BJ (cell line): ENCODE data around the gene CAMP. TPM values are rescaled to one million over a fixed set of nuclear protein-coding genes. Genes with fewer than 3 reads are reported as not detected.

Source experiments
- CTCF ChIA-PET: fragments of 350-600 bp; formaldehyde crosslinking; extraction: SDS; loops from one replicate; lab custom pipeline; 2021; ENCODE audit warnings: antibody characterized with exemption, inconsistent platforms; lab: Yijun Ruan, JAX
- POLR2A ChIA-PET: fragments of 300-600 bp; sonication (Branson Sonifier 250); formaldehyde crosslinking; extraction: SDS; loops from one replicate; lab custom pipeline; 2021; ENCODE audit warnings: antibody characterized with exemption; lab: Charles Lee
- DNase-seq: peaks from one replicate; pipeline ENCODE4 v3.0.0-alpha.2; 2011; ENCODE audit warnings: low read depth
- H3K27me3 ChIP-seq: 2 replicates; pipeline ENCODE4 v1.6.0; 2011; ENCODE audit warnings: low read length; ENCODE audit not compliant: control insufficient read depth, insufficient read depth
- H3K36me3 ChIP-seq: 2 replicates; pipeline ENCODE4 v1.5.1; 2011; ENCODE audit warnings: low read length; ENCODE audit not compliant: control insufficient read depth, insufficient read depth
- H3K4me3 ChIP-seq: 2 replicates; pipeline ENCODE4 v1.5.1; 2011; ENCODE audit warnings: low read depth, mild to moderate bottlenecking, control low read depth, low read length
- polyA plus RNA-seq: library from polyadenylated mRNA; depleted of rRNA; stranded (reverse); fragments of >200 nt; gene quantifications from 2 replicates; pipeline ENCODE4 v1.2.3, GENCODE V29; 2011
- TF ChIP-seq, protein P1 (sequence below): IDR thresholded peaks from 2 replicates; pipeline ENCODE4 v1.5.1; 2011; ENCODE audit warnings: low read depth, mild to moderate bottlenecking, control low read depth, inconsistent platforms, low read length, moderate library complexity; ENCODE audit not compliant: insufficient read depth

CAMP gene
- polyA plus RNA-seq, 1 experiment: not detected

DNA sequence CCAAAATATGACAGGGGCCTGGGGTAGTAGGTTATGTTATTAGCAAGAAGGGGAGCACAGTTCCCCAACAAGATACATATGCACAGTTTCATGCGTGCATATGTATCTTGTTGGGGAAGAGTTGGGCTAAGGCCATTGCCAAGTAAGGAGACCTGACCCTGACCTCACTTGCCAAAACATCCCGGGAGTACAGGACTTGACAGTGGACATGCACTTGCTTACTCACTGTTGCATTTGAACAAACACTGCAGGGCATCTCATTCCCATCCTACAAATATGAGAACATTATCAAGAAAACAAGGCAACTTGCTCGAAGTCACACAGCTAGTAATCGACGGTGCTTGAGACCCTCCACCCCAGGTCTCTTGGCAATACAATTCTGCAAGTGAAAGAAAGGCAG, 4.8 kb upstream of the CAMP start:
- TF ChIP-seq, protein P1, sequence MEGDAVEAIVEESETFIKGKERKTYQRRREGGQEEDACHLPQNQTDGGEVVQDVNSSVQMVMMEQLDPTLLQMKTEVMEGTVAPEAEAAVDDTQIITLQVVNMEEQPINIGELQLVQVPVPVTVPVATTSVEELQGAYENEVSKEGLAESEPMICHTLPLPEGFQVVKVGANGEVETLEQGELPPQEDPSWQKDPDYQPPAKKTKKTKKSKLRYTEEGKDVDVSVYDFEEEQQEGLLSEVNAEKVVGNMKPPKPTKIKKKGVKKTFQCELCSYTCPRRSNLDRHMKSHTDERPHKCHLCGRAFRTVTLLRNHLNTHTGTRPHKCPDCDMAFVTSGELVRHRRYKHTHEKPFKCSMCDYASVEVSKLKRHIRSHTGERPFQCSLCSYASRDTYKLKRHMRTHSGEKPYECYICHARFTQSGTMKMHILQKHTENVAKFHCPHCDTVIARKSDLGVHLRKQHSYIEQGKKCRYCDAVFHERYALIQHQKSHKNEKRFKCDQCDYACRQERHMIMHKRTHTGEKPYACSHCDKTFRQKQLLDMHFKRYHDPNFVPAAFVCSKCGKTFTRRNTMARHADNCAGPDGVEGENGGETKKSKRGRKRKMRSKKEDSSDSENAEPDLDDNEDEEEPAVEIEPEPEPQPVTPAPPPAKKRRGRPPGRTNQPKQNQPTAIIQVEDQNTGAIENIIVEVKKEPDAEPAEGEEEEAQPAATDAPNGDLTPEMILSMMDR: no peak
- no peak for DNase-seq
- ChIA-PET CTCF (no interaction called here), POLR2A (no interaction called here)
- no peak overlapping the region for H3K4me3 ChIP-seq
- H3K27me3 ChIP-seq: peaks cover 11% of the 10 kb centered on the region
- H3K36me3 ChIP-seq: no peaks in the 10 kb centered on the region

DNA sequence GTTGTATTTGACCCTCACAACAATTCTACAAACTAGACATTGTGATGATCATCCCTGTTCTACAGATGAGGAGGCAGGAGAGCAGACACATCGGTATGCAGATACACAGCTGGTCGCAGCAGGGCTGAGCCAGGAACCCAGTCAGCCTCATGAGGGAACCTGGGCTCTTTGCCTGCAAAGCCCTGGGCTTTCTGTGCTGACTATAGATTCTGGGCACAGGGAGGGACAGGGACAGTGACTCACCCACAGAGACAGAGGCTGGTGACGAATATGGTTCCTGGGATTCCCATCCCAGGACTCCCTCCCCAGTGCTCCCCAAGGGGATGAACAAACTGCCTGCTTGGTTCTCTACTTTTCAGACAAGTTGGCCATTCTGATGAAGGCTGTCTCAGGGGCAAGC, 3.8 kb upstream of the CAMP start:
- POLR2A ChIA-PET: no interaction called here
- TF ChIP-seq, protein P1: no peak
- Histone ChIP-seq H3K36me3 (no peaks in the 10 kb centered on the region), H3K4me3 (no peak overlapping the region), H3K27me3 (peaks cover 11% of the 10 kb centered on the region)
- CTCF ChIA-PET: interaction anchor here (0.9 kb wide), 1 partner anchor 217 kb away, joined by 3 read pairs; no protein-coding TSS in a partner anchor
- DNase-seq: no peak

DNA sequence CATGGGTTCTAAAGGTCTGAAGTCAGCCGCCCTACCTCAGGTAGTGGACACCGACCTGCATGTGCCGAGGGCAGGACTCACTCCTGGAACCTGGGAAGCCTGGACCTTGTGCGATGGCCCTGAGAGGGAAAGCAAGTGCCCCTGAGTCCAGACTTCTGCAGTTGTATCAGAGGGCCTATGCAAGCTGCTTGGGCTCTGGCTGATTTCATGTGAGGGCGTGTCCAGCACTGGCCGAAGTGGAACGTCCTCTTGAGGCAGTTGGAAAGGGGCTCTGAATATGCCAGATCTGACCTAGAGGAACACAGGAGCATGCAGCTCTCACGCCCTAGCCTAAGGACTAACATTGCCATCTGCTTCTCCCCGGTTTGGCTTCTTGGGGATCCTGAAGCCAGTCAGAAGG, 2.5 kb upstream of the CAMP start:
- H3K36me3 ChIP-seq: no peaks in the 10 kb centered on the region
- TF ChIP-seq, protein P1: no peak
- H3K27me3 ChIP-seq: peaks cover 12% of the 10 kb centered on the region
- ChIA-PET POLR2A (no interaction called here), CTCF (no interaction called here)
- H3K4me3 ChIP-seq: no peak overlapping the region
- no peak for DNase-seq

DNA sequence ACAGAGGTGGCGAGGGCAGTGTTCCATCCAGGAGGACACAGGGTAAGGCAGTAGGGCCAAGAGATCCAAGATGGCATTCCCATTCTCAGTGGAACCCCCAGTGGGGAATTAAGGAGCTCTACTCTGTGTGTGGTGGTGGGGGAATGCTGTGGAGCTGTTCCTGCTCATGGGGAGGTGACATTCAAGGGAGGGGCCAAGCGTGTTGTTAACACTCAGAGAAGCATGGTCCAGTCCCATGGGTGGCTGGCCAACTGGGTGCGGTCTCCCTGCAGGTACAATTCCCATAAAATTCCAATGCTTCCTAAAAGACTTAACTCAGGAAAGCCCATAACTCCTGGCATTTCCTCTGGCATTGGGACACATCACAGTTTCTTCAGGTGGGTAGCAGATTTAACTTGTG, 2.3 kb downstream of the CAMP start:
- CTCF ChIA-PET: interaction anchor here (0.9 kb wide), 1 partner anchor 210 kb away, joined by 3 read pairs; no protein-coding TSS in a partner anchor
- DNase-seq: no peak
- TF ChIP-seq, protein P1: no peak
- no peaks in the 10 kb centered on the region for H3K36me3 ChIP-seq
- H3K4me3 ChIP-seq: no peak overlapping the region
- peaks cover 7% of the 10 kb centered on the region; the same call in 1 of the 2 replicates for H3K27me3 ChIP-seq
- POLR2A ChIA-PET: no interaction called here

DNA sequence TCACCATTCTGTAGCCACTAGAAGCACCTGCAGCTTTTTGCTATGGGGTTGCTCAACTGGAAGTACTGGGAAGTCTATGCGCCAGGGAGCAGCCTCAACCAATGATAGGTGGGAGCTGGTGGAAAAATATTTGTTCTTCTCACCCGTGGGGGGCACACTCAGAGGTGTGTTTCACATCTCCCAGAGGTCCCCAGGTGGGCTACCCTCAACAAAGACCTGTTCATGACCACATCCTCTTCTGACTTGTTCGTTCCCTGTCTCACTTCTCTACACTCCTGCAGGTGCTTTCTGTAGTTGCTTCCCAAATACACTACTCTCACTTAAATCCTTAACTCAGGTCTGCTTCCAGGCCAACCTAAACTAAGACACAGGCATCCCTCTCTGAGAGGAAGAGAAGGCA, 3.6 kb downstream of the CAMP start:
- TF ChIP-seq, protein P1: no peak
- Histone ChIP-seq H3K4me3 (no peak overlapping the region), H3K27me3 (peaks cover 7% of the 10 kb centered on the region; the same call in 1 of the 2 replicates), H3K36me3 (no peaks in the 10 kb centered on the region)
- DNase-seq: no peak
- ChIA-PET CTCF (interaction anchor here (1.5 to 1.6 kb wide), 2 partner anchors 210 to 246 kb away, joined by 3 to 4 read pairs; no protein-coding TSS in a partner anchor), POLR2A (no interaction called here)
